BJ (cell line): Measurements from ENCODE around the gene PDS5A. TPM values are rescaled to one million over a fixed set of nuclear protein-coding genes. Genes with fewer than 3 reads are reported as not detected.
"Not testable (repeated sequence)": the region's sequence is repeated elsewhere in the genome, so short reads cannot be mapped to it uniquely, and the experiment has no call there.

Experiments
- CTCF ChIA-PET: fragments of 350-600 bp; formaldehyde crosslinking; extraction: SDS; loops from one replicate; lab custom pipeline; 2021; ENCODE audit warnings: antibody characterized with exemption, inconsistent platforms; lab: Yijun Ruan, JAX
- POLR2A ChIA-PET: fragments of 300-600 bp; sonication (Branson Sonifier 250); formaldehyde crosslinking; extraction: SDS; loops from one replicate; lab custom pipeline; 2021; ENCODE audit warnings: antibody characterized with exemption; lab: Charles Lee
- DNase-seq: peaks from one replicate; pipeline ENCODE4 v3.0.0-alpha.2; 2011; ENCODE audit warnings: low read depth
- H3K27me3 ChIP-seq: 2 replicates; pipeline ENCODE4 v1.6.0; 2011; ENCODE audit warnings: low read length; ENCODE audit not compliant: control insufficient read depth, insufficient read depth
- H3K36me3 ChIP-seq: 2 replicates; pipeline ENCODE4 v1.5.1; 2011; ENCODE audit warnings: low read length; ENCODE audit not compliant: control insufficient read depth, insufficient read depth
- H3K4me3 ChIP-seq: 2 replicates; pipeline ENCODE4 v1.5.1; 2011; ENCODE audit warnings: low read depth, mild to moderate bottlenecking, control low read depth, low read length
- CTCF ChIP-seq: IDR thresholded peaks from 2 replicates; pipeline ENCODE4 v1.5.1; 2011; ENCODE audit warnings: low read depth, mild to moderate bottlenecking, control low read depth, inconsistent platforms, low read length, moderate library complexity; ENCODE audit not compliant: insufficient read depth
- polyA plus RNA-seq: library from polyadenylated mRNA; depleted of rRNA; stranded (reverse); fragments of >200 nt; gene quantifications from 2 replicates; pipeline ENCODE4 v1.2.3, GENCODE V29; 2011

PDS5A gene
- polyA plus RNA-seq, 1 experiment = 17.8 TPM

GRCh38 chr4:39910064-39910463 is 67.6 kb downstream of the PDS5A start:
- no peak for DNase-seq
- CTCF ChIA-PET = interaction anchor here (1.2 kb wide), 1 partner anchor 68 kb away, joined by 4 read pairs; no protein-coding TSS in a partner anchor

GRCh38 chr4:39908284-39908683 is 69.4 kb downstream of the PDS5A start:
- H3K36me3 ChIP-seq = peaks cover 2% of the 10 kb centered on the region; the same call in 1 of the 2 replicates
- POLR2A ChIA-PET = no interaction called here
- TF ChIP-seq CTCF = no peak
- no peak for DNase-seq
- CTCF ChIA-PET = interaction anchor here (1.1 kb wide), 1 partner anchor 7 kb away, joined by 3 read pairs; no protein-coding TSS in a partner anchor
- no peaks in the 10 kb centered on the region for H3K27me3 ChIP-seq
- H3K4me3 ChIP-seq = no peak overlapping the region

More at GRCh38 chr4:39910064-39910463, 67.6 kb downstream of the PDS5A start:
- Histone ChIP-seq H3K4me3 (no peak overlapping the region), H3K36me3 (peaks cover 2% of the 10 kb centered on the region; the same call in 1 of the 2 replicates), H3K27me3 (no peaks in the 10 kb centered on the region)
- POLR2A ChIA-PET = no interaction called here
- TF ChIP-seq CTCF = no peak

- Histone ChIP-seq H3K36me3 (no peaks in the 10 kb centered on the region), H3K27me3 (no peaks in the 10 kb centered on the region), H3K4me3 (no peak overlapping the region)
- ChIA-PET POLR2A (interaction anchor here (0.6 kb wide), 1 partner anchor 78 kb away, joined by 3 read pairs; no protein-coding TSS in a partner anchor), CTCF (no interaction called here)
- DNase-seq = no peak
- TF ChIP-seq CTCF = no peak
These were observed 72.1 kb downstream of the PDS5A start for GRCh38 chr4:39905656-39906055.

GRCh38 chr4:39905019-39905418 is 72.7 kb downstream of the PDS5A start:
- POLR2A ChIA-PET, CTCF ChIA-PET, DNase-seq, H3K4me3 ChIP-seq, H3K36me3 ChIP-seq, H3K27me3 ChIP-seq: not testable (repeated sequence)

- DNase-seq = no peak
- POLR2A ChIA-PET = no interaction called here
- H3K36me3 ChIP-seq = peaks cover 4% of the 10 kb centered on the region
These were observed 76.7 kb downstream of the PDS5A start for GRCh38 chr4:39900966-39901365.

More at GRCh38 chr4:39900966-39901365, 76.7 kb downstream of the PDS5A start:
- Histone ChIP-seq H3K27me3 (no peaks in the 10 kb centered on the region), H3K4me3 (no peak overlapping the region)
- no peak for TF ChIP-seq CTCF
- CTCF ChIA-PET = interaction anchor here (1.3 to 1.7 kb wide), 2 partner anchors 8 to 13 kb away, joined by 3 to 4 read pairs; no protein-coding TSS in a partner anchor
